Mammary microvascular endothelial cell (primary cell): ENCODE results near the gene DMRTC1. TPM values are rescaled to one million over a fixed set of nuclear protein-coding genes. Genes with fewer than 3 reads are reported as not detected.

Experiments
- total RNA-seq: library from RNA; depleted of rRNA; stranded (reverse); fragments of >200 nt; gene quantifications from 2 replicates; pipeline ENCODE4 v1.2.3, GENCODE V29; 2015

The DMRTC1 gene
- total RNA-seq: not detected in 2 replicates

GRCh38 chrX:72943819-72944169, at the start of gene DMRTC1:
Gene DMRTC1 (minus strand): TSS chrX:72943837. CDS start chrX:72875694, 68,143 bp downstream.

GRCh38 chrX:72937906-72938305, 5.7 kb downstream of the DMRTC1 start, which contains the start of gene FAM236A:
Gene FAM236A (plus strand): TSS chrX:72938206. CDS start chrX:72938263, 57 bp downstream.

GRCh38 chrX:72912315-72912714, 31.3 kb downstream of the DMRTC1 start, which contains the start of gene FAM236C:
Gene FAM236C (plus strand): TSS chrX:72912615. CDS start chrX:72912715, 100 bp downstream.

Other genes starting within 250 kb of the DMRTC1 start
- gene PHKA1, start 229.5 kb downstream of the DMRTC1 start, total RNA-seq: 6.2 and 6.3 TPM in 2 replicates
- gene DMRTC1B, start 166.9 kb downstream of the DMRTC1 start, total RNA-seq: not detected in 2 replicates
- gene FAM236B, start 161.2 kb downstream of the DMRTC1 start, total RNA-seq: not detected in 2 replicates
- gene FAM236D, start 135.6 kb downstream of the DMRTC1 start, total RNA-seq: not detected in 2 replicates
- gene FAM236C, start 31.2 kb downstream of the DMRTC1 start, total RNA-seq: not detected in 2 replicates
- not detected in 2 replicates for gene FAM236A, start 5.6 kb downstream of the DMRTC1 start, total RNA-seq
- not detected in 2 replicates for gene PABPC1L2B, start 59.1 kb upstream of the DMRTC1 start, total RNA-seq
- not detected in 2 replicates for gene PABPC1L2A, start 135.7 kb upstream of the DMRTC1 start, total RNA-seq